ENCODE measurements around the gene ZNF285.
"Not testable (repeated sequence)": the region's sequence is repeated elsewhere in the genome, so short reads cannot be mapped to it uniquely, and the experiment has no call there.

ZNF285 gene

GRCh38 chr19:44346556-44346955 is 54.9 kb downstream of the ZNF285 start:
- H3K9me3 ChIP-seq (ENCODE audit: control insufficient read depth, low read length) = no peaks in the 10 kb centered on the region
- no peaks in the 10 kb centered on the region for H3K36me3 ChIP-seq (ENCODE audit: control insufficient read depth, insufficient read depth, low read length)
- no peak overlapping the region for H3K4me3 ChIP-seq (ENCODE audit: low read length)
- H3K27me3 ChIP-seq (ENCODE audit: control insufficient read depth, insufficient read depth, low read length) = no peaks in the 10 kb centered on the region
- H3K4me1 ChIP-seq (ENCODE audit: control insufficient read depth, insufficient read depth, low read length) = no peaks in the 10 kb centered on the region
- no peak overlapping the region for H3K9ac ChIP-seq (ENCODE audit: low read length)

DNA sequence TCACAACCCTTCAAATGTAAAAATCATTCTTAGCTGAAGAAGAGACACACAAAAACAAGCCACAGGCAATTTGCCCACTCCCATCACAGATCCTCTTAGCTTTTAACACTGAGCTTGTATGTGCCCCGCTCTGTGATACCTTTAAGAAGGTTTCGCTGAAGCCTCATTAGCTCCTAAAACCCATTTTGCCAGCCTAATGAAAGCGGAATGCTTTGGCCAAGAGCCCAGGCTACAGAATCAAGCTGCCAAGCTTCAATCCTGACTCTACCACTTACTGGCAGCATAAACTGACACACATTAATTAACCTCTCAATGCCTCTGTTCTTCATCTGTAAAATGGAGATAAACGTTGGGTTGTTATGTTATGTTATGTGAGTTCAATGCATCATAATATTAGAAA is 55.4 kb downstream of the ZNF285 start:
- H3K27me3 ChIP-seq (ENCODE audit: control insufficient read depth, insufficient read depth, low read length) = no peaks in the 10 kb centered on the region
- H3K9ac ChIP-seq (ENCODE audit: low read length) = no peak overlapping the region
- H3K4me3 ChIP-seq (ENCODE audit: low read length) = no peak overlapping the region
- no peaks in the 10 kb centered on the region for H3K4me1 ChIP-seq (ENCODE audit: control insufficient read depth, insufficient read depth, low read length)
- H3K36me3 ChIP-seq (ENCODE audit: control insufficient read depth, insufficient read depth, low read length) = no peaks in the 10 kb centered on the region
- no peaks in the 10 kb centered on the region for H3K9me3 ChIP-seq (ENCODE audit: control insufficient read depth, low read length)

GRCh38 chr19:44344255-44344654 is 57.2 kb downstream of the ZNF285 start:
- Histone ChIP-seq H3K27me3 (ENCODE audit: control insufficient read depth, insufficient read depth, low read length) (no peaks in the 10 kb centered on the region), H3K4me1 (ENCODE audit: control insufficient read depth, insufficient read depth, low read length) (no peaks in the 10 kb centered on the region), H3K4me3 (ENCODE audit: low read length) (no peak overlapping the region), H3K9ac (ENCODE audit: low read length) (no peak overlapping the region), H3K9me3 (ENCODE audit: control insufficient read depth, low read length) (no peaks in the 10 kb centered on the region), H3K36me3 (ENCODE audit: control insufficient read depth, insufficient read depth, low read length) (no peaks in the 10 kb centered on the region)

DNA sequence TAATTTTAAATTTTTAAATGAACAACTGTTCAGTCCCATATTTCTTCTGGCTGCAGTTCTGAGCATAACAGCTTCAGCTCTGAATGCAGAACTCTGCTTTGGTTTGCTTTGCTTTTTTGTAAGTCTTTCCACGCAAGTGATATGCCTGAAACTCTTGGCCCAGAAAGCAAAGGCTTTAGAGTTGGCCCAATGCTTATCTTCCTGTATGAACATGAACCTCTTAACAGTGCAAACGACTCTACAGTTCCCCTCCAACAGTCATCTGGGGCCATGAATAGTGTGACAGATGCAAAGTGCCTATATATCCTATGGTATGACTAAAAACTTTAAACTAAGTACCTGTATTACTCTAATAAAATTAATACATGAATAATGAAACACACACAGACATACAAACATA is 59.6 kb downstream of the ZNF285 start:
- Histone ChIP-seq H3K4me3 (ENCODE audit: low read length) (no peak overlapping the region), H3K27me3 (ENCODE audit: control insufficient read depth, insufficient read depth, low read length) (no peaks in the 10 kb centered on the region), H3K9ac (ENCODE audit: low read length) (no peak overlapping the region), H3K4me1 (ENCODE audit: control insufficient read depth, insufficient read depth, low read length) (no peaks in the 10 kb centered on the region), H3K36me3 (ENCODE audit: control insufficient read depth, insufficient read depth, low read length) (no peaks in the 10 kb centered on the region), H3K9me3 (ENCODE audit: control insufficient read depth, low read length) (no peaks in the 10 kb centered on the region)

GRCh38 chr19:44334639-44335038 is 66.8 kb downstream of the ZNF285 start:
- H3K9me3 ChIP-seq (ENCODE audit: control insufficient read depth, low read length) = peaks cover 14% of the 10 kb centered on the region
- not testable (repeated sequence) for H3K27me3 ChIP-seq (ENCODE audit: control insufficient read depth, insufficient read depth, low read length); H3K9ac ChIP-seq (ENCODE audit: low read length); H3K4me1 ChIP-seq (ENCODE audit: control insufficient read depth, insufficient read depth, low read length); H3K4me3 ChIP-seq (ENCODE audit: low read length); H3K36me3 ChIP-seq (ENCODE audit: control insufficient read depth, insufficient read depth, low read length)
